Mesenchymal stem cell (in vitro differentiated cells and primary cell): ENCODE data around the gene PTPRG.
A peak's percentile ranks its signal among the peaks of the same experiment; 100 is the strongest.

Experiments
- DNase-seq: peaks from one replicate; pipeline ENCODE4 v3.0.0-alpha.2; 2013
- H2AFZ ChIP-seq: one replicate; pipeline ENCODE4 v1.6.1; 2013; ENCODE audit warnings: low read depth, mild to moderate bottlenecking, control low read depth, inconsistent platforms, low read length, moderate library complexity
- H2AK5ac ChIP-seq: 2 replicates; pipeline ENCODE4 v1.6.1; 2013; ENCODE audit warnings: low read length, moderate library complexity, mild to moderate bottlenecking, inconsistent platforms; ENCODE audit not compliant: severe bottlenecking
- H2BK120ac ChIP-seq: one replicate; pipeline ENCODE4 v1.6.1; 2013; ENCODE audit warnings: low read depth, mild to moderate bottlenecking, inconsistent platforms, low read length, moderate library complexity
- H2BK12ac ChIP-seq, 2 experiments: one replicate each; pipeline ENCODE4 v1.6.1; 2013; ENCODE audit warnings: inconsistent platforms in 2 of 2, low read length in 2 of 2, mild to moderate bottlenecking in 2 of 2, moderate library complexity in 2 of 2, control low read depth in 1 of 2
- H2BK15ac ChIP-seq: one replicate; pipeline ENCODE4 v1.6.1; 2013; ENCODE audit warnings: mild to moderate bottlenecking, low read depth, inconsistent platforms; ENCODE audit not compliant: poor library complexity, severe bottlenecking
- H2BK5ac ChIP-seq: 2 replicates; pipeline ENCODE4 v1.6.1; 2013; ENCODE audit warnings: low read depth, mild to moderate bottlenecking, low read length, control low read depth, inconsistent platforms; ENCODE audit not compliant: poor library complexity, severe bottlenecking
- H3K14ac ChIP-seq, 2 experiments: one replicate each; pipeline ENCODE4 v1.6.1; 2013; ENCODE audit warnings: inconsistent platforms in 2 of 2, low read length in 2 of 2, control low read depth in 1 of 2, mild to moderate bottlenecking in 1 of 2, moderate library complexity in 1 of 2
- H3K18ac ChIP-seq, 2 experiments: one replicate each; pipeline ENCODE4 v1.6.1; 2013; ENCODE audit warnings: inconsistent platforms in 2 of 2, low read length in 2 of 2, control low read depth in 1 of 2, low read depth in 1 of 2, mild to moderate bottlenecking in 1 of 2
- H3K23ac ChIP-seq, 2 experiments: one replicate each; pipeline ENCODE4 v1.6.1; 2013; ENCODE audit warnings: inconsistent platforms in 2 of 2, low read length in 2 of 2, mild to moderate bottlenecking in 2 of 2, moderate library complexity in 2 of 2, control low read depth in 1 of 2
- H3K27ac ChIP-seq: 2 replicates; pipeline ENCODE4 v1.5.1; 2013; ENCODE audit warnings: mild to moderate bottlenecking, moderate library complexity, low read length, control low read depth, inconsistent platforms; ENCODE audit not compliant: poor library complexity, severe bottlenecking
- H3K27me3 ChIP-seq, 2 experiments: 2 replicates each; pipeline versions ENCODE4 v1.6.1 to v1.7.0; 2013; ENCODE audit warnings: low read length in 2 of 2, mild to moderate bottlenecking in 2 of 2, moderate library complexity in 2 of 2, control low read depth in 1 of 2, inconsistent platforms in 1 of 2; ENCODE audit not compliant: control insufficient read depth in 1 of 2, insufficient read depth in 1 of 2
- H3K36me3 ChIP-seq, 2 experiments: 2 replicates each; pipeline versions ENCODE4 v1.6.1 to v1.7.0; 2013; ENCODE audit warnings: low read length in 2 of 2, control low read depth in 1 of 2, inconsistent platforms in 1 of 2, low read depth in 1 of 2, mild to moderate bottlenecking in 1 of 2; ENCODE audit not compliant: insufficient read depth in 2 of 2, control insufficient read depth in 1 of 2
- H3K4ac ChIP-seq, 2 experiments: one replicate each; pipeline ENCODE4 v1.6.1; 2013; ENCODE audit warnings: inconsistent platforms in 2 of 2, low read length in 2 of 2, mild to moderate bottlenecking in 2 of 2, moderate library complexity in 2 of 2, control low read depth in 1 of 2, low read depth in 1 of 2
- H3K4me1 ChIP-seq: 2 replicates; pipeline ENCODE4 v1.6.1; 2013; ENCODE audit warnings: low read depth, low read length, control low read depth; ENCODE audit not compliant: control insufficient read depth, insufficient read depth
- H3K4me2 ChIP-seq: 2 replicates; pipeline ENCODE4 v1.6.1; 2013; ENCODE audit warnings: low read length, mild to moderate bottlenecking, inconsistent platforms; ENCODE audit not compliant: poor library complexity, severe bottlenecking
- H3K4me3 ChIP-seq, 2 experiments: 2 replicates each; pipeline versions ENCODE4 v1.5.1 to v1.7.0; 2013; ENCODE audit warnings: low read length in 2 of 2, mild to moderate bottlenecking in 2 of 2, control low read depth in 1 of 2, low read depth in 1 of 2; ENCODE audit not compliant: insufficient read depth in 1 of 2
- H3K79me1 ChIP-seq: replicated peaks from 2 replicates; pipeline ENCODE4 v1.6.1; 2013; ENCODE audit warnings: mild to moderate bottlenecking, control low read depth, low read length, inconsistent platforms; ENCODE audit not compliant: poor library complexity, severe bottlenecking
- H3K9ac ChIP-seq: 2 replicates; pipeline ENCODE4 v1.7.0; 2013; ENCODE audit warnings: mild to moderate bottlenecking, low read length, moderate library complexity
- H3K9me3 ChIP-seq: 2 replicates; pipeline ENCODE4 v1.7.0; 2013; ENCODE audit warnings: mild to moderate bottlenecking, low read length; ENCODE audit not compliant: control insufficient read depth
- H4K8ac ChIP-seq: one replicate; pipeline ENCODE4 v1.6.1; 2013; ENCODE audit warnings: inconsistent platforms, mild to moderate bottlenecking, low read length, moderate library complexity
- H4K91ac ChIP-seq: one replicate; pipeline ENCODE4 v1.6.1; 2013; ENCODE audit warnings: mild to moderate bottlenecking, low read length, inconsistent platforms
- WGBS: methylation state at CpG from one replicate; pipeline ENCODE4 v1.1.7; 2013; ENCODE audit warnings: mixed read lengths; 5-methylcytosine and 5-hydroxymethylcytosine counted together

The PTPRG gene

GRCh38 chr3:61885414-61885813 lies 324.0 kb downstream of the PTPRG start:
- H3K27me3 ChIP-seq, result no peaks in the 10 kb centered on the region
- WGBS, result 91% methylated on average over 6 of the region's 6 CpGs
- H2BK120ac ChIP-seq, result no peak overlapping the region
- no peak overlapping the region for H3K27ac ChIP-seq
- H4K91ac ChIP-seq, result no peak overlapping the region
- H2BK15ac ChIP-seq, result no peak overlapping the region
- peaks cover 21% of the 10 kb centered on the region for H3K79me1 ChIP-seq
- no peak overlapping the region for H3K9ac ChIP-seq
- no peak overlapping the region for H3K4ac ChIP-seq
- no peaks in the 10 kb centered on the region for H3K4me1 ChIP-seq
- no peaks in the 10 kb centered on the region for H3K36me3 ChIP-seq
- H2BK12ac ChIP-seq, result no peak overlapping the region
- H2BK5ac ChIP-seq, result no peak overlapping the region
- no peak for DNase-seq
- H2AFZ ChIP-seq, result no peak overlapping the region
- H4K8ac ChIP-seq, result no peak overlapping the region
- no peaks in the 10 kb centered on the region for H3K9me3 ChIP-seq
- no peak overlapping the region for H3K14ac ChIP-seq
- no peak overlapping the region for H3K18ac ChIP-seq
- no peak overlapping the region for H3K4me2 ChIP-seq
- H2AK5ac ChIP-seq, result peak overlapping the region; percentile 63
- H3K4me3 ChIP-seq, result no peak overlapping the region
- no peak overlapping the region for H3K23ac ChIP-seq

- H2BK5ac ChIP-seq, result no peak overlapping the region
- no peak overlapping the region for H2BK15ac ChIP-seq
- H3K18ac ChIP-seq, result no peak overlapping the region
- no peak overlapping the region for H3K4me3 ChIP-seq
- no peak for DNase-seq
- H4K91ac ChIP-seq, result no peak overlapping the region
- H2AFZ ChIP-seq, result no peak overlapping the region
- H3K4me2 ChIP-seq, result no peak overlapping the region
- no peak overlapping the region for H3K27ac ChIP-seq
- H3K27me3 ChIP-seq, result no peaks in the 10 kb centered on the region
- H3K4me1 ChIP-seq, result peaks cover 3% of the 10 kb centered on the region
- no peak overlapping the region for H3K14ac ChIP-seq
- H3K23ac ChIP-seq, result no peak overlapping the region
- H4K8ac ChIP-seq, result no peak overlapping the region
- no peak overlapping the region for H2AK5ac ChIP-seq
- H3K9ac ChIP-seq, result no peak overlapping the region
- H3K36me3 ChIP-seq, result no peaks in the 10 kb centered on the region
- peaks cover 22% of the 10 kb centered on the region for H3K79me1 ChIP-seq
- H2BK12ac ChIP-seq, result no peak overlapping the region
- H3K9me3 ChIP-seq, result no peaks in the 10 kb centered on the region
- H2BK120ac ChIP-seq, result no peak overlapping the region
- 100% methylated on average over 1 of the region's 1 CpG for WGBS
- H3K4ac ChIP-seq, result no peak overlapping the region
These were observed 325.8 kb downstream of the PTPRG start for GRCh38 chr3:61887206-61887605.

DNA sequence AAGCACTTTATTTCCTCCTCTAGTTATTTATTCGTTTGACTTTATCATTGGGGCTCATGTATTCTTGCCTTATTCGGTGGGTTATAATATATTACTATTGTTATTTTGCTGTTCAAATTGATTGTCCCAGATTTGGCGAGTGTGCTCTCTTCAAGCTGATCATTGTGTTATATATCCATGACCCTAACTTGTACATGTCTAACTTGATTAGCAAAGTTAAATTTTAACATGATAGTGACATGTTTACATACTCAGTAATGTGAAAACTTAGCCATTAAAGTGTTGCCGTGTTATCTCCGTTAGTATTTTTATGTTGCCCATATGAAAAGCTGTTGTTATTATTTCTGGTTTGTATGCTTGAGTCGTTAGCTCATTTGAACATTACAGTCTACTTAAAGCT lies 327.9 kb downstream of the PTPRG start:
- 83% methylated on average over 1 of the region's 6 CpGs for WGBS
- Histone ChIP-seq H3K4me1 (peaks cover 7% of the 10 kb centered on the region), H3K4ac (no peak overlapping the region), H3K14ac (no peak overlapping the region), H2BK5ac (no peak overlapping the region), H3K27me3 (no peaks in the 10 kb centered on the region), H3K23ac (no peak overlapping the region), H3K9me3 (no peaks in the 10 kb centered on the region), H2AK5ac (no peak overlapping the region), H3K9ac (no peak overlapping the region), H3K4me3 (no peak overlapping the region), H3K36me3 (no peaks in the 10 kb centered on the region), H3K27ac (no peak overlapping the region), H3K18ac (no peak overlapping the region), H4K8ac (no peak overlapping the region), H3K4me2 (no peak overlapping the region), H4K91ac (no peak overlapping the region), H2BK12ac (no peak overlapping the region), H3K79me1 (peaks cover 20% of the 10 kb centered on the region), H2AFZ (no peak overlapping the region), H2BK15ac (no peak overlapping the region), H2BK120ac (no peak overlapping the region)
- DNase-seq, result no peak

GRCh38 chr3:61890167-61890566 lies 328.8 kb downstream of the PTPRG start:
- Histone ChIP-seq H3K14ac (no peak overlapping the region), H3K23ac (no peak overlapping the region), H3K4me3 (no peak overlapping the region), H3K36me3 (no peaks in the 10 kb centered on the region), H4K8ac (no peak overlapping the region), H2BK5ac (no peak overlapping the region), H3K18ac (no peak overlapping the region), H2AK5ac (no peak overlapping the region), H3K4ac (no peak overlapping the region), H2BK15ac (no peak overlapping the region), H3K9ac (no peak overlapping the region), H3K79me1 (peaks cover 17% of the 10 kb centered on the region), H2BK120ac (no peak overlapping the region), H2BK12ac (no peak overlapping the region), H3K9me3 (no peaks in the 10 kb centered on the region), H4K91ac (no peak overlapping the region), H3K27ac (no peak overlapping the region), H3K27me3 (no peaks in the 10 kb centered on the region), H3K4me1 (peaks cover 9% of the 10 kb centered on the region), H2AFZ (no peak overlapping the region), H3K4me2 (no peak overlapping the region)
- DNase-seq, result no peak
- WGBS, result 69% methylated on average over 3 of the region's 3 CpGs
